Stimulated activated CD8-positive, alpha-beta memory T cell treated with anti-CD3 and anti-CD28 coated beads, Interleukin-12 subunit alpha, Interleukin-12 subunit beta, amount 100 ng/mL, for 24 hours (primary cell): ENCODE data around the gene TNFRSF18.
"Not testable (repeated sequence)": the region's sequence is repeated elsewhere in the genome, so short reads cannot be mapped to it uniquely, and the experiment has no call there.

Experiments
- DNase-seq: peaks from one replicate; pipeline ENCODE4 v3.0.0-alpha.2; 2020; ENCODE audit errors: extremely low read depth

The TNFRSF18 gene, protein sequence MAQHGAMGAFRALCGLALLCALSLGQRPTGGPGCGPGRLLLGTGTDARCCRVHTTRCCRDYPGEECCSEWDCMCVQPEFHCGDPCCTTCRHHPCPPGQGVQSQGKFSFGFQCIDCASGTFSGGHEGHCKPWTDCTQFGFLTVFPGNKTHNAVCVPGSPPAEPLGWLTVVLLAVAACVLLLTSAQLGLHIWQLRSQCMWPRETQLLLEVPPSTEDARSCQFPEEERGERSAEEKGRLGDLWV

DNA sequence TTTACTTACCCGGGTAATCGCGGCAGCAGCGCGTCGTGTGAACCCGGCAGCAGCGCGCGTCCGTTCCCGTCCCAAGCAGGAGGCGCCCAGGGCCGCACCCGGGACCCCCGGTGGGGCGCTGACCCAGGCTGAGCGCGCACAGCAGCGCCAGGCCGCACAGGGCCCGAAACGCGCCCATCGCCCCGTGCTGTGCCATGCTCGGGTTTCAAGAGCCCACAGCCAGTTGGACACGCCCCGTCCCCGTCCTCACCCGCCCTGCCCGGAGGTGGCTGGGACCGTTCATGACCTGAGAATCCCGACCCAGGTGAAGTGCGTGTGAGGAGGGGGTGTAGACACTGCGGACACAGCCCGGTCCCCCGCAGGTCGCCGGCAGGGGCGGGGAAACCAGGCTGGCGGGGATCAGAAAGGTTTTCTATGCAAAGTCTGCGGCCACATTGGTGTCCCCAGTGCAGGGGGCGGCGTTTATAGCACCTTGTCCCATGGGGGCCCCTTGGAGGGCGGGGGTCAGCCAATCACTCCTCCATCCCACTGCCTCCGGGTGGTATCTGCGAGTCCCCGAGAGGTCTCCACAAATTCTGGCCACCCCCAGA lies at the start of gene TNFRSF18:
Gene TNFRSF18 (minus strand): TSS at position 217 of the 590 bp plus-strand sequence. CDS start 21 bp downstream, at position 196.
- no peak for DNase-seq

DNA sequence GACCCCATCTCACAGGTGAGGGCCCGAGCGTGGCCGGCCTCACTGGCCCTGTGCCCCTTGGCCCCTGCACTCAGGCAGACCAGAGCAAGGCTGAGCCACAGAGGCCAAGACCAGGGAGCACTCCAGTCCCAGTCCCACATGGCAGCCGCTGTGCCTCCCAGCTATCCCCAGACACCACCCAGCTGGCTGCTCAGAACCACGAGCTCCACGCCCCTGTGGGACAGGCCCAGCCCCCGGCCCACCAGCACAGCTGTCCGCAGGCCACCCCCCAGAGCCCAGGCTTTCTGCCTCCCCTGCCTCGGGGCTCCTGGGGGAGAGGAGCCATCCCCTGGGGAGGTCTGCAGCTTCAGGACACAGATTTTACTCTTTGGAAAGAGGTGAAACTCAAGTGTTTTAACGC lies 49.2 kb upstream of the TNFRSF18 start:
- no peak for DNase-seq

DNA sequence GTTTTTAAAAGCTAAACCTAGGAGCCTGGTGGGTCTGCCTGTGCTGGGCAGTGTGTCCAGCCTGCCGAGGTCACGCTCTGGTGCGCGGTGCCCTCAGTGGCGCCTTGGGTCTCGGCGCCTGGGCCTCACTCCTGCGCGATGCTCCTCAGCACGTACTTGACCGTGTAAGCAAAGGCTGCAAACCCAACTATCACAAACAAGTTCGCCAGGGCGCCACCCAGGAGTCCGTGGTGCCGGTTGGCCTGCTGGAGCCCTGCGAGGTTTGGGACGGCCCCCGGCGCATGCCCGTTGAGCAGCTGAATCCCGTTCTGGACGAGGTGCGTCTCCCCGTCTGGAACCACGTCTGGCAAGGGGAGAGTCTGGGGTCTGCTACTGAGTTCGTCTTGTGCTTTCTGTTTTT lies 48.7 kb upstream of the TNFRSF18 start:
- DNase-seq = no peak

DNA sequence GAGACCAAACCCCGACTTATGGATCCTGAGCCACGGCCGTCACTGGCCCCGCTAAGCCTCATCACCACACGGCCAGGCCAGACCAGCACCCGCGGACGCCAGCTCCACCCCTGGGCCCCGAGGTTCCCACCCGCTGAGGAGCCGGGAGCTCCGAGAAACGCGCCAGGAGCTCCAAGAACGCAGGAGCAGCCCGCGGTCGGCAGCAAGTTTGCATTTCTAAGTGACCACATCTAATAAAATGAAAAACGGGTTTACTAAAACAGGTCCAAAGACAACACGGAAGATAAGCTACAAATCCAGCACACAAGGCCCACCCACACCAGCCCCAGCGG lies 48.2 kb upstream of the TNFRSF18 start:
- DNase-seq = no peak

DNA sequence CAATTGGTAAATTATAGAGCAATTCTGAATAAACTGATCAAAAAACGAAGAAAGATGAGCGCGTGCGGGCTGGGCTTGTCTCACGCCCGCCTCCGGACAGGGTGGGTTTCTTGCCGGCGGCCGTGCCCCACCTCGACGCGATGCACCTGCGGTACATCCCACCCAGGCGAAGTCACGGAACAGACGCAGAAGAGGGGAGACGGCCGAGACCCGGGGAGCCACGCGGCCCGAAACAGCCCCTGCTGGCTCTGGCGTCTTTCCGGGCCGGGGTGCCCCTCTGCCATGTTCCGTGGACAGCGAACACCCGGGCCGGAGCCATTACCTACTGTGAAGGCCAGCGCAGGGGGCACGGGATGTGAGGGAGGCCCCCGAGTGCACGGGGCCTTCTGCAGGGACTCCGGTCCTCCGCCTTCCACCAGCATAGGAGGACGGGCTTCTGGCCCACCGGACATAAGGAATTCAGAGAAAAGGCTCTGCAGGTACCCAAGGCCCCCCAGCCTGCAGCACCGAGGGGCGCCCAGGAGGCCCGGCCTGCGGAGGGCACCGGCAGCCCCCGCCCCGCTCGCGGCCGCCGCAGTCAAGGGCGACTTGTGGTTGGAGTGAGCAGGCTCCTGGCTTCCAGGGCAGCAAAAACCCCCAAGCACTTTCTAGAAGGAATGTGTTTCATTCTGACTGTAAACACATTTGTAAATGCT lies 47.7 kb upstream of the TNFRSF18 start:
- DNase-seq = no peak

DNA sequence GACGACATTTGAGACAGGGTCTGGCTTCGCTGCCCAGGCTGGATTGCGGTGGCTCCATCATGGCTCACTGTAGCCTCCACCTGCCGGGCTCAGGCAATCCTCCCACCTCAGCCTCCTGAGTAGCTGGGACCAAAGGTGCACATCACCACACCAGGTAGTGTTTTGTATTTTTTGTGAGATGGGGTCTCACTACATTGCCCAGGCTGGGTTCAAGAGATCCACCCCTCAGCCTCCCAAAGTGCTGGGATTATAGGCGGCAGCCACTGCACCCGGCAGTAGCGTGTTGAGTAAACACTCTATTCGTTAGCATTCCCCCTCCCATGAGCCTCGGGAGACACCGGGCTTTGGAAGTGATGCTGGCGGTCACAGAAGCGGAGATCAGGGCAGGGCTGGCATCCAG lies 46.9 kb upstream of the TNFRSF18 start:
- DNase-seq = no peak

DNA sequence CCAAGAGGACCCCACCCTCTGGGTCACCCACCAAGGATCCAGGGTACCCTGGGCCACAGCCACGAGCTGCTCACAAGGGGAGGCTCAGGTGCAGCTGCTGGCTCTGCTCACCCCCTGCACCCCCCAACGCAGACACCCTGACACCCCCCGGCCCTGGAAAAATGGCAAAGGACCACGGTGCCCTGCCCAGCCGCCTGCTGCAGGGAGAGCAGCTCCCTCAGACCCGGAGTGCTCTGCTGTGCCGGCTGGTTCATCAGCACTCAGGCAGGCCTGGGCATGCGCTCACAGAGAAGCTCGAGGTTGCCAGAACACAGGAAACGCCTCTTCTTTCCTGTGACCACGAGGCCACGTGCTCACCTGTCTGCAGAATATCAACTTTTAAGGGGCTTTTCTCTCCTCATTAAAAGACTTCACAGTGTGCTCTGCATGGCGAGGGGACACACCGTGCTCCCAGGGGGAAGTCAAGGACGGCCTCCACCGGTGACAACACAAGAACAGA lies 44.4 kb upstream of the TNFRSF18 start:
- no peak for DNase-seq

DNA sequence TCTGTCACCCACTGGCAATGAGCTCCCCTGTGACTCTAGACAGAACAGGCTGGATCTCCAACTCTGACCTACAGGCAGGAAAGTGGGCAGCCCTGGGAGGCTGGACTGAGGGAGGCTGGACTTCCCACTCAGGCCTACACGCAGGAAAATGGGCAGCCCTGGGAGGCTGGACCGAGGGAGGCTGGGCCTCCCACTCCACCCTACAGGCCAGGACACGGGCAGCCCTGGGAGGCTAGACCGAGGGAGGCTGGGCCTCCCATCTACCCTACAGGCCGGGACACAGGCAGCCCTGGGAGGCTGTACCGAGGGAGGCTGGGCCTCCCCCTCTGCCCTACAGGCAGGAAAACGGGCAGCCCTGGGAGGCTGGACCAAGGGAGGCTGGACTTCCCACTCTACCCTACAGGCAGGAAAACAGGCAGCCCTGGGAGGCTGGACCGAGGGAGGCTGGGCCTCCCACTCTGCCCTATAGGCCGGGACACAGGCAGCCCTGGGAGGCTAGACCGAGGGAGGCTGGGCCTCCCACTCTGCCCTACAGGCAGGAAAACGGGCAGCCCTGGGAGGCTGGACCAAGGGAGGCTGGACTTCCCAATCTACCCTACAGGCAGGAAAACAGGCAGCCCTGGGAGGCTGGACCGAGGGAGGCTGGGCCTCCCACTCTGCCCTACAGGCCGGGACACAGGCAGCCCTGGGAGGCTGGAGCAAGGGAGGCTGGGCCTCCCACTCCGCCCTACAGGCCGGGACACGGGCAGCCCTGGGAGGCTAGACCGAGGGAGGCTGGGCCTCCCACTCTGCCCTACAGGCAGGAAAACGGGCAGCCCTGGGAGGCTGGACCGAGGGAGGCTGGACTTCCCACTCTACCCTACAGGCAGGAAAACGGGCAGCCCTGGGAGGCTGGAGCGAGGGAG lies 41.9 kb upstream of the TNFRSF18 start:
- not testable (repeated sequence) for DNase-seq

DNA sequence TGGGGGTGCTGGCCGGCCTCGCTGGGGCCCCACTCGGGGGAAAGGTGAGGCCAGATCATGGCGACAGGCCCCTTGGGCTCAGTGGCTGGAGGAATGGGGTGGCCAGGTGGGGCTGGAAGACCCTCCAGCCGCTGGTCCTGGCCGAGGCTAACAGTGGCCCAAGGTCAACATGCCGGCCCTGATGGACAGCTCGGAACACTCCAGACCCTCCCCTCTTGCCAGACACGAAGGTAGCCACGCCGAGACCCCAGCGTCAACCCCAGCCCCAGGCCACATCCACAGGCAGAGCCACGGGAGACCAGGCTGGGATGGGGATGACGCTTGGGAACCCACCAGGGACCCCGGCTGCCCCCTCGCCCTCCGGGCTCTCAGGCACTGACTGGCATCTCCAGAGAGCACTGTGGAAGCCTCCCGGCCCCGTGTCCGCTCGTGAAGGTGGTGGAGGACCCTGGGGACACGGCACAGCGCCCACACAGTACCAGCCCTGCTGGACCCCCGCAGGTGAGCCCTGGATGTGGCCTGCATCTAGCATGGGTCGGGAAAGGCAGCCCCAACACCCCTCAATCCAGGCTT lies 41.0 kb upstream of the TNFRSF18 start:
- no peak for DNase-seq

DNA sequence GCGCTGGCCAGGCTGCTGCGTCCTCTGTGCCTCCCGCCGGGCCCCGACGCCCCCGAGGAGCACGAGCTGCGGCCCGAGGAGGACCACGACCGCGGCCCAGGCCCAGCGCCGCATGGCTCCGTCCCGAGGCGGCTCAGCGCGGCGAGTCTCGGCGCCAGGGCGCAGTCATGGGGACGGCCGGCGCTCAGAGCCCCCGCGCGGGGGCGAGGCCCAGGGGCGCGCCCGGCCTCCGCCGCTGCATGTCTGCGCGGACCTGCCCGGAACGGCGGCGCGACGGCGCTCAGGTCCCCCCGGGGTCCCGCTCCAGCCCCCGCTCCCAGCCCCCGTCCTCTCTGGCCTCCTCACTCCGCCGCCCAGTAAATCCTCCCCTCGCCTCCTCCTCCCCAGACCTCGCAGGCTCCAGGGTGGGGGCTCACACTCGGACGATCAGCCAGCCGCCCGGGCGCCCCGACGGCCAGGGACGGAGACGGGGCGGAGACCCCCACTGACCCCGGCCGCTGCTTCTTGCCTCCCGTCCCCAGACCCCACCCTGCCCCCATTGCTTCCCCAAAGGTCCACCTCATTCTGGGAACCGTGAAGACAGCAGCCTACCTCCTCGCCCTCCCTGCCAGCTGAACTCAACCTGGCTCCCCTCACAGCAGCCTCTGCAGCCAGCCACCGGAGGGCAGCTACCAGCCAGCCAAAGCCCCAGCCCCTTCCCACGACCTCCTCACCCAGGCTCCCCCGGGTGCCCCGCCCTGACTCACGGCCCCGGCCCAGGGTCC lies 40.4 kb upstream of the TNFRSF18 start, which contains the start of gene C1QTNF12:
Gene C1QTNF12 (minus strand): TSS at position 146 of the 764 bp plus-strand sequence. CDS start 32 bp downstream, at position 114.
- DNase-seq = no peak

DNA sequence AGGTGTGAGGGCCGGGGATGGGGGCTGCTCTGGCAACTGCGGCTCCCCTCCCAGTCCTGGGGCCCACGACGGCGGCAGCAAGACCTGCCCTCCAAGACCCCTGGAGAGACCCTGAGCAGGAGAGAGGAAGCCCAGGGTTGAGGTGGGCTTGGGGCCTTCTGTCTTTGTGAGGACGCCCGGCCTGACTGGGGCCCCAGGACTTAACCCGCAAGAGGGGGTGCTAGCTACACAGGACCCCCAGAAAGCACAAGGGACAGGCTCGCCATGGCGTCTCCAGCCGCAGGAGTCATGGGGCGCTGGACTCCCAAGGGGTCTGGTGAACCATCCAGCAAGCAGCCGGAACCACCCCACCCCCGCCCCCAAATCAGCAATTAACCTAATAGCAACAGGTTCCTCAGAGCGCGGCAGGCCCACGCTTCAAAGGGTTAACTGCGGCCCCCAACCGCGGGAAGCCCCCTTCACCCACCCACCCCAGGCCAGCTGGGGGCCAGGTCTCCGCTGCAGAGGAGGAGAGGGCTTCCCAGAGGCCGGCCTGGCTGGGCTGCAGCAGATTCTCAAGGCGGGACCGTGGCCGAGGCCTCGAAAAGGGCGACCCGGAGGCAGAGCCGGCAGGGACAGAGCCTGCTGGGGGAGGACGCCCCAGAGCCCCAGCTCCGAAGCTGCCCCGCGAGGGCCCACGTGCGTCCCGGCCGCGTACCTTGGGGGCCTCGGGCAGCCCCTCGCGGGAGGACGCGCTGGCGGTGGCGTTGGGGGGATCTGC lies 39.6 kb upstream of the TNFRSF18 start:
- DNase-seq = no peak

DNA sequence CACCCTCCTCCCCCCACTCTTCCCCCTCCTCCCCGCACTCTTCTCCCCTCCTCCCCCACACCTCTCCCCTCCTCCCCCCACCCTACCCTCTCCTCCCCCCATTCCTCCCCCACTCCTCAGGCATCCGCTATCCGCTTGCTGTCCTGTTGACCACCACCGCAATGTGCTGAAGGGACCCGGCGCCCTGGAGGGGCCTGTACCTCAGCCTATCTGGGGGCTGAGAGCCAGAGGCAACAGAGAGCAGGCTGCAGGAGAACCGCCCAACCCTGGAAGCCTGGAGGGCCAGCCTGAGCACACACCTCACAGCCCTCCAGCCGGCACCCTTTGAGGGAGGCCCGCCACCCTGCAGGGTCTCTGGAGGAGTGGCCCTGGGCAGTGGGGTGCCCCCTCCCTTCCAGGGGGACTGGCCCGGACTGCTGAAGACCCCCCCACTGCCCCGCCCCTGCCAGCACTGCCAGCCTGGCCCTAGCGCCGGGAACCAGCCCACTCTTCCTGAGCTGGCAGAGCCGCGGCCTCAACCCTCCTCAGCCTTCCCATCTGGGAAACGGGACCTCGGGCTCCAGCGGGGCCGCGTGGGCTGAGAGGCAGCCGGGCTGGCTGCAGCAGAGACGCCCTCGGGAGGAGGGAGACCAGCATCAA lies 38.9 kb upstream of the TNFRSF18 start:
- DNase-seq = no peak

DNA sequence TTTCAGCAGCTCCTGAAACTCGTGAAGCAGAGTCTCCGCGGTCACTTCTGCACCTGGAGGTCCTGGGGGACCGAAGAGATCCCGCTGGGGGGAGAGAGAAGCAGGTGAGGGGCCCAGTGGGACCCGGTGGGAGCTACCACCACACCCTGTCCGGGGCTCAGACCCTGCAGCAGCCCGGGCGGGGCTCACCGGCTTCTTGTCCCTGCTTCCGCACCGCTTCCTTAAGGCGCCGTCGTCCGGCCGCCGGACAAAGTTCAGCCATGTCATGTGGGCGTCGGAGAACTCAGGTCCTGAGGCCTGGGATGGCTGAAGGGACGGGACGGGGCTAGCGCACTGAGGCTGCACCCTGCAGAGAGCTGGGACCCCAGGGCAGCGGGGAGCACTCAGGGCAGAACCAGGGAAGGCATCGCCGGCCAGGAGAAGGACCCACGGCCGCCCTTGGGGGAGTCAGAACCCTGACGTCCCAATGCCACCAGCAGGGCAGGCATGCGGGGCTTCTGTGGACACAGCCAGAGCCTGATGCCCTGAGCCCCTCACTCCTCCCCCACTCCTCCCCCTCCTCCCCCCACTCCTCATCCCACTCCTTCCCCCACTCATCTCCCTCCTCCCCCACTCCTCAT lies 37.9 kb upstream of the TNFRSF18 start:
- DNase-seq = no peak

DNA sequence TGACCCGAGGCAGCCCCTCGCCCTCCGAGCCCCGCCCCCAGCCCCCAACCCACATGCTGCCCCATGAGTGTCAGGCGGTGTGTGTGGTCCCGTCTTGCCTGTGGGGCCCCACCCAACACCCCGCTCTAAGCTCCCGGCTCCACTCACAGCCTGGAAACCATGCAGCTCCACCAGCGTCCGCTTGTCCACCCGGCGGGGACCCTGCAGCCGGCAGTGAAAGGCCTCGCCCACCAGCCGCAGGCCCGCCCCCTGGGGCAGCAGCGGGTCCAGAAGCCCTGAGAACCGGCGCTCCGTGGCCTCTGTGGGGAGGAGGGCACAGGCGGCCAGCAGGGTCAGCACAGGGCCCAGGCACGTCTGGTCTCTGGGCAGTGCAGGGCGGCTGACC lies 37.4 kb upstream of the TNFRSF18 start:
- no peak for DNase-seq

DNA sequence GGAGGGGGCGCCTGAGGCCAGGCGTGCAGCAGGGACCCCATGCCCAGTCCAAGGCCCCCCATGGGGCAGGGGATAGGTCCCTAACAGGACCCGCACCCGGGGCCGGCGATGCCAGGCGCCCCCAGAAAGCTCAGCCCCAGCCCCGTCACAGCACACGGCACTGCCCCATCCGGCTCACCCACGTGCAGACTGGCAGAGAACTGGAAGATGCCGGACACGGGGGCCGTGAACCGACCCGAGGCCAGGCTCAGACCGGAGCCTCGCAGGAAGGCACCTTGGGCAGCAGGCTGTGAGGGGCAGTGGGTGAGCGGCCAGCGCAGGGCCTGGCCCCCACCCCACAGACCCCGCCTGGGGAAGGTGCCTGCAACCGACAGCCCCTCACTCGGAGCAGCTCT lies 36.9 kb upstream of the TNFRSF18 start:
- no peak for DNase-seq

DNA sequence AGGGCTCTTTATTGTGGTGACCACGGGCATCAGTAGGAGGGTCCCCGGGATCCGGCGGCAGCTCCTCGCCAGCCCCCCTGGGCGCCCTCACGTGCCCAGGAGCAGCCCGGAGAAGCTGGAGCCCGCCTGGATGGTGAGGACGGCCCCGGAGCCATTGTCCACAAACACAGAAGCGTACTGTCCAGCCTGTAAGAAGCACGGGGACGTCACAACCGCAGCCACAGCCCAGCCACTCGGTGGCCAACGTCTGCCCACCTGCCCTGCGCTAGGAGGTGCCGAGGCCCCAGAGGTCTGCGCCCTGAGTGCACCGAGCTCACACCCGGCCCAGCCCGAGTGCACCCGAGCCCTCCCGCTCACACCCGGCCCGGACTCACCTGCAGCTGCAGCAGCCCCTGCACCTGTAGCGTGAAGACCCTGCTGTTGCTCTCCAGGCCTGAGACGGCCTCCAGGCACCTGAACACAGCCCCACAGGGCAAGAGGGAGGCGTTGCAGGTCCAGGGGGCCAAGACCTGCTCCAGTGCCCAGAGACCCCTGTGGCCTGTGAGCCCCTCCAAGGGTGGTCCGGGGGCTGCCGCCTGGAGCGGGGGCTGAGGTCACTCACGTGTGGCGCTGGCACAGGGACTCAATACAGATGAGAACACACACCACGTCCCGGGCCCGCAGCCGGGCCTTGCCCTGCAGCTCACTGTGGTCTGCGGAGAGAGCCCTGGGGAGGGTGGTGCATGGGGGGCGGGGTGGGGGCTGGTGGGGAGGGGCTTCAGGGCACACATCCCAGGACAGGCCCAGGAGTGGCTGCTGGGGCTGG lies 36.3 kb upstream of the TNFRSF18 start:
- no peak for DNase-seq

DNA sequence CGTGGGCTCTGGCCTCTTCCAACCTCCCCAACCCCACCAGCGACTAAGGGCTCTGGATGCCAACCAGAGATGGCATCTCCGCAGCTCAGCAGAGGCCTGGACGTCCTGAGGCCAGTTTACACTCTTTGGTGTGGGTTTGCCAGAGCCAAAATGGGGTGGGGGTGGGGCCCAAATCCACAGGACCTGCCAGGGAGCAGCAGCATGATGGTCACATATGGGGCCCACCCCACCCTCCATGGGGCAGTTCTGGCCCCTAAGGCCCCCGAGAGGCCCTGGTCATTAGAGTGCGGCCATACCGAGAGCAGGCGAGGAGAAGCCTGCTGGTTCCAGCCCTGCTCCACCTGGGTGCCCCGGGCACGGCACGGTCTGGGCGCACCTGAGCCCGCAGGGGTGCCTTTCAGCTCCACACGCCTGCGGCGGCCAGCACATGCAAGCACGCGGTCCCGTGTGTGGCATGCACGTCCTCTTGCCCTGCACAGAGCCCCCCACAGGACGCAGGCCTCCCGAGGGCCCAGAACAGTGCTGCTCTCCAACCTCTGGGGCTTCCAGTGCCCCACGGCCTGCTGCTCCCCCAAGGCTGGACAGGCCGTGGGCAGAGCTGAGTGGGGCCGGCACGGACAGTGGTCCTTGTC lies 35.3 kb upstream of the TNFRSF18 start:
- DNase-seq = no peak
